GM12873 (cell line): Measurements from ENCODE around the gene SYNDIG1.

Experiments used
- CTCF ChIP-seq: IDR thresholded peaks from 2 replicates; pipeline ENCODE4 v1.5.1; 2012; ENCODE audit warnings: low read depth, mild to moderate bottlenecking, moderate library complexity, low read length, control low read depth; ENCODE audit not compliant: insufficient read depth; ENCODE audit errors: missing control alignments

SYNDIG1 gene

GRCh38 chr20:24622856-24623255 is 153.4 kb downstream of the SYNDIG1 start:
- TF ChIP-seq CTCF: no peak

- no peak for TF ChIP-seq CTCF
Observed at GRCh38 chr20:24627291-24627690, 157.9 kb downstream of the SYNDIG1 start.

- no peak for TF ChIP-seq CTCF
Observed at GRCh38 chr20:24627926-24628325, 158.5 kb downstream of the SYNDIG1 start.

- no peak for TF ChIP-seq CTCF
Observed at GRCh38 chr20:24628985-24629384, 159.6 kb downstream of the SYNDIG1 start.

- TF ChIP-seq CTCF: no peak
Observed at GRCh38 chr20:24629668-24630067, 160.2 kb downstream of the SYNDIG1 start.

GRCh38 chr20:24630486-24631172 is 161.2 kb downstream of the SYNDIG1 start:
- TF ChIP-seq CTCF: no peak

- no peak for TF ChIP-seq CTCF
Observed at GRCh38 chr20:24631173-24631505, 161.7 kb downstream of the SYNDIG1 start.
